Gastroesophageal sphincter (tissue), 4 donors: ENCODE measurements around the gene RAPGEF1. TPM values are rescaled to one million over a fixed set of nuclear protein-coding genes. Genes with fewer than 3 reads are reported as not detected.
A peak's percentile ranks its signal among the peaks of the same experiment; 100 is the strongest.

Source experiments
- ATAC-seq: fragments of 150-250 bp; one replicate; pipeline ENCODE4 v1.9.1; 2016; ENCODE audit warnings: mild to moderate bottlenecking, moderate library complexity
- H3K27ac ChIP-seq, 4 donors: fragments of 200-600 bp; sonication (generic) in 3 of 4; 1 replicate in 3 of 4; 2 replicates in 1 of 4; pipeline ENCODE4 v1.5.1; 2016 to 2019
- H3K27me3 ChIP-seq: fragments of 200-600 bp; sonication (generic); one replicate; pipeline ENCODE4 v1.5.1; 2019
- H3K36me3 ChIP-seq, 2 donors: fragments of 200-600 bp; sonication (generic); one replicate each; pipeline ENCODE4 v1.5.1; 2019; ENCODE audit warnings: control low read depth in 1 of 2
- H3K4me1 ChIP-seq, 3 donors: fragments of 200-600 bp; sonication (generic); 1 replicate in 2 of 3; 2 replicates in 1 of 3; pipeline ENCODE4 v1.5.1; 2016 to 2019; ENCODE audit warnings: control low read depth in 2 of 3
- H3K4me3 ChIP-seq, 2 donors: fragments of 200-600 bp; sonication (generic); one replicate each; pipeline ENCODE4 v1.5.1; 2019; ENCODE audit warnings: mild to moderate bottlenecking in 1 of 2, moderate library complexity in 1 of 2
- H3K9me3 ChIP-seq, 3 donors: fragments of 200-600 bp; sonication (generic); one replicate each; pipeline ENCODE4 v1.5.1; 2017 to 2019; ENCODE audit warnings: control low read depth in 2 of 3
- EP300 ChIP-seq: sonication (generic); formaldehyde crosslinking; IDR thresholded peaks from one replicate; pipeline ENCODE4 v1.6.1; 2017; ENCODE audit warnings: antibody characterized with exemption, mild to moderate bottlenecking
- POLR2A ChIP-seq, 2 donors: fragments of 450-650 bp; IDR thresholded peaks; one replicate each; pipeline ENCODE4 v1.6.1; 2017; ENCODE audit warnings: antibody characterized with exemption in 2 of 2, mild to moderate bottlenecking in 2 of 2, moderate library complexity in 1 of 2
- POLR2AphosphoS5 ChIP-seq: sonication (generic); formaldehyde crosslinking; IDR thresholded peaks from one replicate; pipeline ENCODE4 v1.6.1; 2017; ENCODE audit warnings: antibody characterized with exemption
- WGBS, 2 donors: methylation state at CpG; one replicate each; pipeline ENCODE4 v1.1.5; 2018; ENCODE audit warnings: low coverage in 1 of 2; 5-methylcytosine and 5-hydroxymethylcytosine counted together
- total RNA-seq, 4 donors: library from RNA; depleted of rRNA; stranded (reverse); fragments of >200 nt; gene quantifications; one replicate each; pipeline ENCODE4 v1.1.0, GENCODE V29; 2016
- TF ChIP-seq, protein P1 (sequence below), 4 experiments: fragments of 200-600 bp in 2 of 4; fragments of 450-650 bp in 2 of 4; sonication (generic) in 1 of 4; IDR thresholded peaks; one replicate each; pipeline ENCODE4 v1.5.1; 2017 to 2019; ENCODE audit warnings: antibody characterized with exemption in 4 of 4, mild to moderate bottlenecking in 2 of 4, moderate library complexity in 2 of 4

Gene RAPGEF1
- total RNA-seq, 4 donors from 2014 or later: 47.5 to 162 (median 77.6) TPM

DNA sequence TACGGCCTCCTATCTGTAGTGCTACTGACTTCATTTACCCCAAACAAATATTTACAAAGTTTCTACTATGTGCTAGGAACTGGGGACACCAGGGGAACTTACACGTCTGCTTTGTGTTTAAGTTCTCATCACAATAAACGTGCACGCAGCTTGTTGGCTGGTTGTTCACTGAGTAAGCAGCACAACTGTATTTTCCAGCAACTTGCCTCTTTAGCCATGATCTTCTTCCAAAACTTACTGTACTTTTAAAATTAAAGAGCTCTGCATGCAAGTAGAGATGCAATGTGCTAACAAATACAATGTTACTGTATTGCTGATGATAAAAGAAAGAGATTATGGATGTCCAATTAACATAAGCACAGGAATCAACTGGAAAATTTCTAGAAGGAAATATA, 62.8 kb downstream of the RAPGEF1 start:
- TF ChIP-seq POLR2AphosphoS5: no peak
- TF ChIP-seq, protein P1, sequence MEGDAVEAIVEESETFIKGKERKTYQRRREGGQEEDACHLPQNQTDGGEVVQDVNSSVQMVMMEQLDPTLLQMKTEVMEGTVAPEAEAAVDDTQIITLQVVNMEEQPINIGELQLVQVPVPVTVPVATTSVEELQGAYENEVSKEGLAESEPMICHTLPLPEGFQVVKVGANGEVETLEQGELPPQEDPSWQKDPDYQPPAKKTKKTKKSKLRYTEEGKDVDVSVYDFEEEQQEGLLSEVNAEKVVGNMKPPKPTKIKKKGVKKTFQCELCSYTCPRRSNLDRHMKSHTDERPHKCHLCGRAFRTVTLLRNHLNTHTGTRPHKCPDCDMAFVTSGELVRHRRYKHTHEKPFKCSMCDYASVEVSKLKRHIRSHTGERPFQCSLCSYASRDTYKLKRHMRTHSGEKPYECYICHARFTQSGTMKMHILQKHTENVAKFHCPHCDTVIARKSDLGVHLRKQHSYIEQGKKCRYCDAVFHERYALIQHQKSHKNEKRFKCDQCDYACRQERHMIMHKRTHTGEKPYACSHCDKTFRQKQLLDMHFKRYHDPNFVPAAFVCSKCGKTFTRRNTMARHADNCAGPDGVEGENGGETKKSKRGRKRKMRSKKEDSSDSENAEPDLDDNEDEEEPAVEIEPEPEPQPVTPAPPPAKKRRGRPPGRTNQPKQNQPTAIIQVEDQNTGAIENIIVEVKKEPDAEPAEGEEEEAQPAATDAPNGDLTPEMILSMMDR (IDR thresholded peaks at IDR 0.05): no peak
- no peak for TF ChIP-seq POLR2A (IDR thresholded peaks at IDR 0.05)
- TF ChIP-seq EP300: no peak
- 17 to 24% methylated on average over 2 to 4 of the region's 4 CpGs for WGBS, 2 donors
- Histone ChIP-seq H3K27ac (peak overlapping the region; percentile 58 to 84 (median 82)), H3K9me3 (no peaks in the 10 kb centered on the region), H3K36me3 (no peaks in the 10 kb centered on the region), H3K27me3 (no peaks in the 10 kb centered on the region), H3K4me1 (peaks cover 28 to 91% (median 48%) of the 10 kb centered on the region in 3 donors), H3K4me3 (no peak overlapping the region)
- ATAC-seq: no peak

DNA sequence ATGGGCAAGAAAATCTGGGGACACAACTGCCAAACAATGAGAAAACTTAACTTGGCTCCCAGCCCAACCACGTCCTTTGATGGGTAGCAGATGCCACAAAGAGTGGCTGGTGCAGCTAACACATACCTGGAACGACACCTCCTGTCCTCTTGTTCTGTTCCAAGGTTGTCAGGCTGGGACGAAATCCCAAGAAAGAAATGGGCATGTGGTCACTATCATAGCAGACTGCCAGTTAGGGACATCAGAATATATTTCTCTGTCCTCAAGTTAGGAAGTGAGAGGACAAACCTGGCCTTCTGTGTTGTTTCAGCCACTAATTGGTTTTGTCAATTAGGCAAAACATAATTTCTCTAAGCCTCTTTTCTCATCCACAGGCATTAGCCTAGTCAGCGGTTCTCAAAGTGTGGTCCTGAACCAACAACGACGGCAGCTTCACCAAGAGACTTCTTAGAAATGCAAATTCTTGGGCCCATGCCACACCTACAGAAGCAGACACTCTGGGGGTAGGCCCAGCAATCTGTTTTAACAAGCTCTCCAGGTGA, 63.4 kb downstream of the RAPGEF1 start:
- H3K9me3 ChIP-seq: no peaks in the 10 kb centered on the region
- TF ChIP-seq, protein P1 (IDR thresholded peaks at IDR 0.05): no peak
- TF ChIP-seq POLR2A (IDR thresholded peaks at IDR 0.05) (no peak), POLR2AphosphoS5 (no peak), EP300 (no peak)
- no peak for ATAC-seq
- H3K36me3 ChIP-seq: no peaks in the 10 kb centered on the region
- peaks cover 28 to 91% (median 50%) of the 10 kb centered on the region in 3 donors for H3K4me1 ChIP-seq
- 15 to 42% methylated on average over 4 to 6 of the region's 6 CpGs for WGBS, 2 donors
- H3K4me3 ChIP-seq: no peak overlapping the region
- no peaks in the 10 kb centered on the region for H3K27me3 ChIP-seq
- peak overlapping the region; percentile 58 to 84 (median 82) for H3K27ac ChIP-seq

DNA sequence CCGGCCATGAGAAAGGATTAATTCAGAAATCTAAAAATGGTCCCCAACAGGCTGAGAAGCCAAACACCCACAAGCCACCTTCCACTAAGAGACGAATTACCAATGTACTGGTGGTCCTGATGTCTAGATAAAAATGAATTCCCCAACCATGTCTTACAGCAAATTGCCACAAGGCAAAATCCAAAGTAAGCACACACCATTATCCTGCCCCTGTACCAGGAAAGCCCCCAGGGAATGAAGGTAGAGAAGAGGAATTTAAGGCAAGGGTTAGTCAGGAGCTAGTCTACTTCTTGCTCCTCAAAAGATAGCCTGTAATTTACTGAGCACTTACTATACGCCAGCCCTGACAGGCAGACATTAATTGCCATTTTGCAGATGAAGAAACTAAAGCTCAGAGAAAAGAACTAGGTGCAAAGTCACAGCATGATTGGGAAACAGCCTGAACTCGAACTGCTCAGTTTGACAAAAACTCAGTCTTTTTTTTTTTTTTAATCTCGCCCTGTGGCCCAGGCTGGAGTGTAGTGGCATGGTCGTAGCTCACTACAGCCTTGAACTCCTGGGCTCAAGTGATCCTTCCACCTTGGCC, 64.3 kb downstream of the RAPGEF1 start:
- ATAC-seq: no peak
- Histone ChIP-seq H3K36me3 (no peaks in the 10 kb centered on the region), H3K4me3 (no peak overlapping the region), H3K27ac (peak overlapping the region in 3 of 4 donors; percentile 82 to 84 (median 82)), H3K27me3 (no peaks in the 10 kb centered on the region), H3K9me3 (no peaks in the 10 kb centered on the region), H3K4me1 (peaks cover 28 to 100% (median 58%) of the 10 kb centered on the region in 3 donors)
- 89 to 95% methylated on average over 3 to 5 of the region's 6 CpGs for WGBS, 2 donors
- TF ChIP-seq, protein P1 (IDR thresholded peaks at IDR 0.05): no peak
- no peak for TF ChIP-seq POLR2AphosphoS5
- no peak for TF ChIP-seq EP300

DNA sequence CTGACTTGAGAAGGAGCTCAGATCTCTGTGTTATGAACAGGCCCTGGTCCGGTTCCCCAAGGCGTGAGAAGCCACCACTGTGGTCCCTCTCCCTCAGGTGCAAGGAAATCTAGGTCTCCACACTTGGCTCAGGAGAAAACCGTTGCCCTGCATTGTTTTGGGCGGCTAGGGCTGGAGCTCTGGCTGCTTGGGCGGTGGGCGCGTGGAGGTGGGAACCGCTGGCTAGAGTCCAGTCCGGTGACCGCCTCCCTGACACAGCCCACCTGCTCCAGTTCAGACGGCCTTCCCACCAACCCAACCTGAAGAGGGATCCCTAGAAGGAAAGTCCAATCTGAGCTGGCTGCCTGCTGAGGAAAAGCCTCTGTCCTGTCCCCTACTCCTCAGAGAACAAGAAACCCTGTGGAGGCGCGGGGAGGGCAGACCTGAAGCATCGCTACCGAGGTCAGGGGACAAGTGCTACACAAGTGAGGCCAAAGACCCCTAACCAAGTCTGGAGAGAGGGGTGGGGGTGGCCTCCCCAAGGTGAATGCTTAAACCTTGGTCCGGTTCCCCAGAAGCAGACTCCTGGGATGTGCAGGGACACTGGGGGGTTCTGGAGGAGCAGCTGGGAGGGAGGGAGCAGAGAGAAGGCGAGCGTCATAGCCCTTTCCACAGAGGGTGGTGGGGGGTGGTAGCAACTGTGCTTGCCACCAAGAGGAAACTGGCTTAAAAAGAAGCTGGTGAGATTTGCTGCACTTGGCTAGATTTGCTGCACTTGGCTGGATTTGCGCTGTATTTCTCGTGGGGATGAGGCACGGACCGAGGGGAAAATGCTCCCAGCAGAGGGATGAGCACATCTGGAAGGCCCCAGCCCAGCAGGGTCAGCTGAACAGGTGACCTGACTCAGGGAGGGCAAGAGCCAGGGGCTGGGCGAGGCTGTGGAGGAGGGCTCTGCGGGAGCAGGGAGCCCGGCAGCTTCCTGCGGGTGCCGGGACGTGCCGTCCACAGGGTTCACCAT, 65.2 kb downstream of the RAPGEF1 start:
- Histone ChIP-seq H3K36me3 (no peaks in the 10 kb centered on the region), H3K4me3 (no peak overlapping the region), H3K27ac (peak overlapping the region in 3 of 4 donors; percentile 82 to 84 (median 82)), H3K9me3 (no peaks in the 10 kb centered on the region), H3K27me3 (no peaks in the 10 kb centered on the region), H3K4me1 (peaks cover 28 to 100% (median 66%) of the 10 kb centered on the region in 3 donors)
- TF ChIP-seq POLR2A (IDR thresholded peaks at IDR 0.05): no peak
- TF ChIP-seq, protein P1 (IDR thresholded peaks at IDR 0.05): no peak
- TF ChIP-seq EP300: no peak
- no peak for TF ChIP-seq POLR2AphosphoS5
- ATAC-seq: no peak
- WGBS, 2 donors: 78 to 87% methylated on average over 5 to 13 of the region's 29 CpGs
